ENCODE data around the gene LINGO3. TPM values are rescaled to one million over a fixed set of nuclear protein-coding genes. Genes with fewer than 3 reads are reported as not detected.

The LINGO3 gene
- total RNA-seq, 1 experiment from 2014 or later = 1.3 TPM

DNA sequence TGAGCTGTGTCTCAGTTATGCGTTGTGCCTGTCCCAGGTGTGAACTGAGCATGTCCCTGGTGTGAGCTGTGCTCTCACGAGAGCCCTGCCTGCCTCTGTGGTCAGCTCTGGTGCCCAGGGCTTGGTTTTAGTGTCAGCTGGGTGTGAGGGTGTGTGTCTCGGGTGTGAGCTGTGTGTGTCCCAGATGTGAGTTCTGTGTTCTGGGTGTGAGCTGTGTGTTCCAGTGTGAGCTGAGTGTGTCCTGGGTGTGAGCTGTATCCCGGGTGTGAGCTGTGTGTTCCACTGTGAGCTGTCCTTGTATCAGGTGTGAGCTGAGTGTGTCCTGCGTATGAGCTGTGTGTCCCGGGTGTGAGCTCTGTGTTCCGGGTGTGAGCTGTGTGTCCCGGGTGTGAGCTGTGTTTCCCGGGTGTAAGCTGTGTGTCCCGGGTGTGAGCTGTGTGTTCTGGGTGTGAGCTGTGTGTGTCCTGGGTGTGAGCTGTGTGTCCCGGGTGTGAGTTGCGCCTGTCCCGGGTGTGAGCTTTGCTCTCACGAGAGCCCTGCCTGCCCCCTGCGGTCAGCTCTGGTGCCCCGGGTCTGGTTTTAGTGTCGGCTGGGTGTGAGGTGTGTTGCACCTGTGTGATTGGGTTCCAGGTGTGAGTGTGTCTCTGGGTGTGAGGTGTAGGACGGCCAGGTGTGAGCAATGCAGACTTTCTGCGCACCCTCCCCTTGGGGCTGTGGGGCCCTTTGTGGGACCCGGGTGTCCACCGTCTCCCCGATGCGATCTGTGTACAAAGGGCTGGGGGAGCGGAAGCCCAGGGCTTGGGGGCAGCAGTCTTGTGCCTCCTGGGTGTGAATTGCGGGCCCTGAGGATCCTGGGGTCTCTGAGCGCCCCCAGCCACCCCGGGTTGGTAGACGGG, 18.9 kb downstream of the LINGO3 start:
- Mint-ChIP-seq H3K4me1 (ENCODE audit: low read depth, unreplicated experiment) (no peaks in the 10 kb centered on the region), H3K36me3 (ENCODE audit: insufficient read depth, unreplicated experiment) (peaks cover 6% of the 10 kb centered on the region), H3K27ac (ENCODE audit: unreplicated experiment) (no peak overlapping the region), H3K4me3 (ENCODE audit: unreplicated experiment) (peak overlapping the region; percentile 73), H3K9me3 (ENCODE audit: unreplicated experiment) (no peaks in the 10 kb centered on the region), H3K27me3 (ENCODE audit: insufficient read depth, unreplicated experiment) (peaks cover 17% of the 10 kb centered on the region)
- Histone ChIP-seq H3K4me3 (ENCODE audit: low read depth, low read length) (no peak overlapping the region), H3K9me3 (no peaks in the 10 kb centered on the region), H3K27me3 (replicated peaks; ENCODE audit: control insufficient read depth, insufficient read depth, low read length) (peaks cover 2% of the 10 kb centered on the region), H3K4me1 (peaks cover 13% of the 10 kb centered on the region), H3K36me3 (ENCODE audit: control insufficient read depth, insufficient read depth, low read length) (no peaks in the 10 kb centered on the region)
- ChIA-PET POLR2A (interaction anchor here (0.5 kb wide), 1 partner anchor 1446 kb away, joined by 6 read pairs; no protein-coding TSS in a partner anchor), CTCF (interaction anchor here (0.5 to 0.6 kb wide), 2 partner anchors 14 to 74 kb away, joined by 3 read pairs; no protein-coding TSS in a partner anchor)
- intact Hi-C loops (cut with micrococcal nuclease; ENCODE audit: unreplicated experiment) = no loop called here
- no peak for DNase-seq
- TF ChIP-seq, protein P1, sequence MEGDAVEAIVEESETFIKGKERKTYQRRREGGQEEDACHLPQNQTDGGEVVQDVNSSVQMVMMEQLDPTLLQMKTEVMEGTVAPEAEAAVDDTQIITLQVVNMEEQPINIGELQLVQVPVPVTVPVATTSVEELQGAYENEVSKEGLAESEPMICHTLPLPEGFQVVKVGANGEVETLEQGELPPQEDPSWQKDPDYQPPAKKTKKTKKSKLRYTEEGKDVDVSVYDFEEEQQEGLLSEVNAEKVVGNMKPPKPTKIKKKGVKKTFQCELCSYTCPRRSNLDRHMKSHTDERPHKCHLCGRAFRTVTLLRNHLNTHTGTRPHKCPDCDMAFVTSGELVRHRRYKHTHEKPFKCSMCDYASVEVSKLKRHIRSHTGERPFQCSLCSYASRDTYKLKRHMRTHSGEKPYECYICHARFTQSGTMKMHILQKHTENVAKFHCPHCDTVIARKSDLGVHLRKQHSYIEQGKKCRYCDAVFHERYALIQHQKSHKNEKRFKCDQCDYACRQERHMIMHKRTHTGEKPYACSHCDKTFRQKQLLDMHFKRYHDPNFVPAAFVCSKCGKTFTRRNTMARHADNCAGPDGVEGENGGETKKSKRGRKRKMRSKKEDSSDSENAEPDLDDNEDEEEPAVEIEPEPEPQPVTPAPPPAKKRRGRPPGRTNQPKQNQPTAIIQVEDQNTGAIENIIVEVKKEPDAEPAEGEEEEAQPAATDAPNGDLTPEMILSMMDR (IDR thresholded peaks at IDR 0.05; ENCODE audit: insufficient read depth in 1 of 2, low read depth in 1 of 2, low read length in 1 of 2, severe bottlenecking in 1 of 2, unreplicated experiment in 1 of 2) = no peak
- no TSS peak for BruUV-seq (replicated peaks)

DNA sequence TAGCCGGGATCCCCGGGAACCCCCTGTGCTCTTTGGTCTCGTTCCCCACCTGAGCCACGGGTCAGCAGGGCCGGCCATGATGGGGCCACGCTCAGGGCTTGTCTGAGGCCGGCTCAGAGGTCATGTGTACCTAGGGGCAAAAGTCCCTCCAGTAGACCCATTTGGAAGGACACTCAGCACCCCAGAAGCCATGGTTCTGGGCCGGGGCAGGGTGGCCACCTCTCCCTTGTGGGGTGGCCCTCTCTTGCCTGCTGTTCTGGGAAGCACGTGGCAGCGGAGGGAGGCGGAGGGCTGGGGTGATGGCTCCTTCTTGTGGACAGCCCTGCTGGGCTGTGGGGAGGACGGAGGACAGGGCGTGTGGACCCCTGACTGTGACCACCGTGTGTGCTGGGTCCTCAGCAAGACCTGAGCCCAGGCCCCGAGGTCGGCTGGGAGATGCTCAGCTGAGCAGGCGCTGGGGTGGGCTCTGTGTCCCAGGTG, 19.6 kb downstream of the LINGO3 start:
- intact Hi-C loops (cut with micrococcal nuclease; ENCODE audit: unreplicated experiment) = no loop called here
- no peaks in the 10 kb centered on the region for H3K36me3 ChIP-seq (ENCODE audit: control insufficient read depth, insufficient read depth, low read length)
- Mint-ChIP-seq H3K27me3 (ENCODE audit: insufficient read depth, unreplicated experiment) (peaks cover 13% of the 10 kb centered on the region), H3K4me1 (ENCODE audit: low read depth, unreplicated experiment) (no peaks in the 10 kb centered on the region), H3K9me3 (ENCODE audit: unreplicated experiment) (no peaks in the 10 kb centered on the region), H3K27ac (ENCODE audit: unreplicated experiment) (no peak overlapping the region), H3K36me3 (ENCODE audit: insufficient read depth, unreplicated experiment) (peaks cover 6% of the 10 kb centered on the region), H3K4me3 (ENCODE audit: unreplicated experiment) (peak overlapping the region; percentile 73)
- no peaks in the 10 kb centered on the region for H3K9me3 ChIP-seq
- ChIA-PET CTCF (interaction anchor here (0.6 kb wide), 1 partner anchor 74 kb away, joined by 3 read pairs; no protein-coding TSS in a partner anchor), POLR2A (no interaction called here)
- H3K4me3 ChIP-seq (ENCODE audit: low read depth, low read length) = no peak overlapping the region
- no peak for DNase-seq
- TF ChIP-seq, protein P1 (IDR thresholded peaks at IDR 0.05; ENCODE audit: insufficient read depth in 1 of 2, low read depth in 1 of 2, low read length in 1 of 2, severe bottlenecking in 1 of 2, unreplicated experiment in 1 of 2) = no peak
- BruUV-seq (replicated peaks) = no TSS peak
- peaks cover 2% of the 10 kb centered on the region for H3K27me3 ChIP-seq (replicated peaks; ENCODE audit: control insufficient read depth, insufficient read depth, low read length)
- peaks cover 13% of the 10 kb centered on the region for H3K4me1 ChIP-seq

DNA sequence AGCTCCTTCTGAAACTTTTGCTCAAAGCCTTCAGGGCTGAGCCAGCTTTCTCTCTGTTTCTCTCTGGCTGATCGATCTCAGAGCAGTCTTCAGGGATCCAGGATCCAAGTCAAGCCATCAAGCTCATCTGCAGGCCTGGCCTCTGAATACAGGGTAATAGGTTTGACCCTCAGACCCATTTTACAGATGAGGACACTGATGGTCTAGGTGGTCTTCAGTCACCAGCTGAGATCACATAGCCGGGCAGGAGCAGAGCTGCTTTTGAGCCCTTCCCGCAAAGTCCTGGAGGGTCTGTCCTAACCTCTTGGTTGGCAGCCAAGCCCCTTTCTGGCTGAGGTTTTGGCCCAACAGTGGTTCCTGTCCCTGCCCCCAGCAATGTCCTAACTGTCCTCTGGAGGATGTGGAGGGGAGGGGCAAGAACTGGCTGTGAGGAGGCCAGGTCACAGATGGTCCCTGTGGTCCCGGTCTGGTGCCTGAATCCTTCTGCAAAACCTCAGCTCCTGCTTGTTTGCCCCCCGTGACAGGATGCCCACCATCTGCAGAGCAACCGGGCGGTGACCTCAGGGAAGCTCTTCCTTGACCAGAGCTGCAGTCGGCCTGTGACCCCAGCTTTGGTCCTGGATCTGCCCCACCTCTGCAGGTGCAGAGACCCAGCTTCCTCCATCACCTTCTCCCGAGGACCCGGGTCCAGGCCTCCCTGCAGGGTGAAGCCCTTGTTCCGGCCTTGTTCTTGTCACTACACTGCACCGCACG, 20.2 kb downstream of the LINGO3 start:
- peaks cover 13% of the 10 kb centered on the region for H3K4me1 ChIP-seq
- no peaks in the 10 kb centered on the region for H3K9me3 ChIP-seq
- no peak overlapping the region for H3K4me3 ChIP-seq (ENCODE audit: low read depth, low read length)
- DNase-seq = no peak
- H3K36me3 ChIP-seq (ENCODE audit: control insufficient read depth, insufficient read depth, low read length) = no peaks in the 10 kb centered on the region
- peaks cover 2% of the 10 kb centered on the region for H3K27me3 ChIP-seq (replicated peaks; ENCODE audit: control insufficient read depth, insufficient read depth, low read length)
- Mint-ChIP-seq H3K27me3 (ENCODE audit: insufficient read depth, unreplicated experiment) (peaks cover 10% of the 10 kb centered on the region), H3K9me3 (ENCODE audit: unreplicated experiment) (no peaks in the 10 kb centered on the region), H3K27ac (ENCODE audit: unreplicated experiment) (no peak overlapping the region), H3K36me3 (ENCODE audit: insufficient read depth, unreplicated experiment) (peaks cover 8% of the 10 kb centered on the region), H3K4me3 (ENCODE audit: unreplicated experiment) (no peak overlapping the region), H3K4me1 (ENCODE audit: low read depth, unreplicated experiment) (no peaks in the 10 kb centered on the region)
- ChIA-PET CTCF (interaction anchor here (0.9 kb wide), 1 partner anchor 104 kb away, joined by 5 read pairs; no protein-coding TSS in a partner anchor), POLR2A (no interaction called here)
- intact Hi-C loops (cut with micrococcal nuclease; ENCODE audit: unreplicated experiment) = no loop called here
- TF ChIP-seq, protein P1 (IDR thresholded peaks at IDR 0.05; ENCODE audit: insufficient read depth in 1 of 2, low read depth in 1 of 2, low read length in 1 of 2, severe bottlenecking in 1 of 2, unreplicated experiment in 1 of 2) = no peak
- BruUV-seq (replicated peaks) = no TSS peak
